Left lung (tissue), 10 donors: Measurements from ENCODE around the gene AFF2. TPM values are rescaled to one million over a fixed set of nuclear protein-coding genes. Genes with fewer than 3 reads are reported as not detected.

Source experiments
- ATAC-seq: fragments of 200-7000 bp; cut with Tn5 transposase; one replicate; pipeline ENCODE4 v1.9.1; 2020; ENCODE audit warnings: moderate library complexity
- DNase-seq, 4 donors: peaks; one replicate each; pipeline ENCODE4 v3.0.0-alpha.2; 2013 to 2020
- H3K27ac ChIP-seq, 2 donors: fragments of 200-600 bp; sonication (generic) in 1 of 2; one replicate each; pipeline versions ENCODE4 v1.5.0 to v1.8.0; 2020 to 2021
- H3K27me3 ChIP-seq, 2 donors: fragments of 200-600 bp; sonication (generic) in 1 of 2; one replicate each; pipeline versions ENCODE4 v1.5.0 to v1.8.0; 2020 to 2021
- H3K36me3 ChIP-seq, 2 donors: fragments of 200-600 bp; sonication (generic) in 1 of 2; one replicate each; pipeline versions ENCODE4 v1.5.0 to v1.8.0; 2020 to 2021
- H3K4me1 ChIP-seq, 2 donors: fragments of 200-600 bp; one replicate each; pipeline ENCODE4 v1.8.0; 2021
- H3K4me3 ChIP-seq, 2 donors: fragments of 200-600 bp; sonication (generic) in 1 of 2; one replicate each; pipeline versions ENCODE4 v1.5.0 to v1.8.0; 2020 to 2021; ENCODE audit warnings: mild to moderate bottlenecking in 1 of 2
- H3K9me3 ChIP-seq, 2 donors: fragments of 200-600 bp; sonication (generic) in 1 of 2; one replicate each; pipeline versions ENCODE4 v1.5.0 to v1.8.0; 2020 to 2021
- CTCF ChIP-seq, 2 donors: fragments of 200-600 bp; sonication (generic) in 1 of 2; IDR thresholded peaks; one replicate each; pipeline versions ENCODE4 v1.5.0 to v1.8.0; 2021; ENCODE audit warnings: antibody characterized with exemption in 2 of 2
- intact Hi-C, 2 donors: fragments of 100-400 bp; cut with DNase I; formaldehyde crosslinking; loops; one replicate each; pipeline versions ENCODE4 v1.11.2 to v1.14.2; 2022
- polyA plus RNA-seq, 6 donors: library from polyadenylated mRNA; unstranded; fragments of 120-200 nt; gene quantifications; one replicate each; pipeline ENCODE4 v1.2.1, GENCODE V29; 2013; ENCODE audit not compliant: insufficient read length in 6 of 6
- total RNA-seq, 2 donors: library from RNA; stranded (reverse); fragmentation: NEBNext Ultra II Directional; extraction: Animal tissue kit (Norgen Biotek cat#: 25700); gene quantifications; one replicate each; pipeline ENCODE4 v1.2.1, GENCODE V29; 2021
- donor health status: DM: no; HTN: yes; CAD: no.
- donor health status: DM: no; HTN: no; CAD: no.

Gene AFF2
- total and polyA plus RNA-seq, 8 donors = 4.8 to 10.2 (median 5.7) TPM

- no peak for DNase-seq
- H3K27me3 ChIP-seq = no peaks in the 10 kb centered on the region
- no peak overlapping the region for H3K27ac ChIP-seq
- H3K4me3 ChIP-seq = no peak overlapping the region
- ATAC-seq = no peak
- intact Hi-C loops = no loop called here
- H3K9me3 ChIP-seq = no peaks in the 10 kb centered on the region
- H3K36me3 ChIP-seq = no peaks in the 10 kb centered on the region
- H3K4me1 ChIP-seq = no peaks in the 10 kb centered on the region
- TF ChIP-seq CTCF (IDR thresholded peaks at IDR 0.05) = no peak
These were observed 353.9 kb downstream of the AFF2 start for GRCh38 chrX:148854306-148854705.

- Histone ChIP-seq H3K4me1 (no peaks in the 10 kb centered on the region), H3K9me3 (no peaks in the 10 kb centered on the region), H3K27me3 (no peaks in the 10 kb centered on the region), H3K4me3 (no peak overlapping the region), H3K36me3 (no peaks in the 10 kb centered on the region), H3K27ac (no peak overlapping the region)
- no peak for TF ChIP-seq CTCF (IDR thresholded peaks at IDR 0.05)
- ATAC-seq = no peak
- intact Hi-C loops = no loop called here
- no peak for DNase-seq
These were observed 356.1 kb downstream of the AFF2 start for GRCh38 chrX:148856505-148856904.

DNA sequence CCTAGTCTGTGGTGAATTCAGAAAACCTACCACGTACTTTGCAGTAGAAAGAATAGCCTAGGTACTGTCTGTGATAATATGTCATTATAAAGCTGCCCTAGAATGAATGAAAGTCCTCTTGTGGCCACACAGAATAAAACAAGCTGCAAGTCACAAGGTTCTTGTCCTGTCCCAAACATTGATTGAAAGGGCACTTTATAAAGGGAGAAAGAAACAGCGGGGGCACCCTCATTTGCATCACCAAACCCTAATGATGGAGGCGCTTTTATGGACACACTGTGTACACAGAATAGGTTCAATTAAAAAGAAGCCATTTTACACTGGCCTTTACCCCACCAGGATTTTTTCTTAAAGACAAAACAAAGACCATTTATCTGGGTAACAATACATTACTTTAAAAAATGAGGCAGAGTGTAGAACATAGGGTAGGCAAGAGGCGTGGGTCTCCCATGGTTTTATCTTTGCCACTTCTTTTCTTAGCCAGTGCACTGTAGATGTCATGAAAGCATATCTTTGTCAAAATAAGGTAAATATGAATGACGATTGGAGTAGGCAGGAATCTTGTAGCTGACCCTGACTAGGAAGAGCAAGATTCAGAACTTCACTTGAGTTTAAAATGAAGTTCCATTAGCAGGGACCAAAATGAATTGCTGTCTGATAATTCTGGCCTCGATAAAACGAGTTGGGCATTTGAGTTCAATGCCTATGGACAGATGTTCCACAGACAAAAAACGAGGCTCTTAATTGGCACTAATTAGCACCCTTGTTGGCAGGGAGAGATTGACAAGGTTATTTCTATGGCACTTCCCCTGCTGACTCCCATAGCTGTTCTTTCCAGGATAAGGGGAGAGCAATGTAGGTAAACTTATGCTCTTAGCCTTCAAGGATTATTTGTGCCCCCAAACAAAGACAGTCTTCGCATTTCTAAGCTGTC is 365.1 kb downstream of the AFF2 start:
- Histone ChIP-seq H3K36me3 (no peaks in the 10 kb centered on the region), H3K4me1 (no peaks in the 10 kb centered on the region), H3K27me3 (no peaks in the 10 kb centered on the region), H3K9me3 (no peaks in the 10 kb centered on the region), H3K27ac (no peak overlapping the region), H3K4me3 (no peak overlapping the region)
- intact Hi-C loops = no loop called here
- DNase-seq (no peak), ATAC-seq (no peak)
- TF ChIP-seq CTCF (IDR thresholded peaks at IDR 0.05) = no peak

DNA sequence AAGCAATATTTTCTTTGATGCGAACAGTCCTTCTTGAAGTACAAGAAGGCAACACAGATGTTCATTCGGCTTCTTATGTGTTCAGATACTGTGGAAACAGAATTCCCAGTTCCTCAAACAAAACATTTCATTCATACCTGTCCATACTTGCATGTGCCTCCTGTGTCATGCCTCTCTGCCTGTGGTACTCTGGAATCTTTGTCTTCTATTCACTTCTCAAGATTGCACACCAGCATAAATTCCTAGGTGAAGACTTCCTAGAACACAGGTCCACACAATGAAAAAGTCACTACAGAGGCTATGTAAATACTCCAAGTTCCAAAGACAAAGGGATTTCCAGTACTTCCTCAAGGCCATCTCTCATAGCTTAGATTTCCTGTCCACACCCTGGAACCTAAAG is 367.2 kb downstream of the AFF2 start:
- Histone ChIP-seq H3K9me3 (no peaks in the 10 kb centered on the region), H3K4me3 (no peak overlapping the region), H3K27me3 (no peaks in the 10 kb centered on the region), H3K36me3 (no peaks in the 10 kb centered on the region), H3K4me1 (no peaks in the 10 kb centered on the region), H3K27ac (no peak overlapping the region)
- ATAC-seq (no peak), DNase-seq (no peak)
- TF ChIP-seq CTCF (IDR thresholded peaks at IDR 0.05) = no peak
- intact Hi-C loops = no loop called here

DNA sequence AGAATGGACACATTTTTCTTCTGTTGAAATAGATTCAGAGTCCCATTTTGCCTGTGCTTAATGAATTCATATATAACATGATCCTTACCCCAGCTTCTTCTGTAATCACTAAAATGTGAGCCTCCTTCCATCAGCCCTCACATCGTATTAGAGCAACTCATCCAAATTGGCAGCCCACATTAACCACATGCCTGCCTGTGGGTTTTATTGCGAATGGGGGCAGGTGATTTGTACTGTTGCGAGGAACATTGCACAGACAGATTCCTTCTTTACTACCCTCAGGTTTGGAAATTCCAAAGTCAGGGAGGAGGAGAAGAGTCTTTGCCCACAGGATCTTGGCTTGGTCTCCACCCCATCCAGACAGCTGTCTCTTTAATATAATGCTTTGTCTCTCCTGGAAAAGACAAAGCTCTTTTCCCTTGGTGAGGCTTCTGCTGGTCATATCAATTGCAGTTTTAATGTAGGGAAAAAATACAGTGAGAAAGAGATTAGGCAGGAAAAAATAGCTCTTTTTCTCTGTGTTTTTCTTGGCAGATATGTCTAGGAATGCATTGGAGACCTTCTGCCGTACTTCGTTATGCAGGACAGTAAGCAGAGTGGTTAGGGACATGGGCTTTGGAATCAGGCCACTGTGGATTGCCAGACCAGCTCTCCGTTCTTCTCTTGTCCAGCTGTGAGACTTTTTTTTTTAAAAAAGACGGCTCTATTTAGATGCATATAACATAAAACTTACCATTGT is 371.2 kb downstream of the AFF2 start:
- DNase-seq (peak in 2 of 4 donors; percentile 14 to 32), ATAC-seq (no peak)
- Histone ChIP-seq H3K27me3 (no peaks in the 10 kb centered on the region), H3K9me3 (no peaks in the 10 kb centered on the region), H3K27ac (no peak overlapping the region), H3K4me3 (no peak overlapping the region), H3K36me3 (no peaks in the 10 kb centered on the region), H3K4me1 (no peaks in the 10 kb centered on the region)
- intact Hi-C loops = no loop called here
- no peak for TF ChIP-seq CTCF (IDR thresholded peaks at IDR 0.05)
